PC-3 (cell line): ENCODE measurements around the gene LOX. TPM values are rescaled to one million over a fixed set of nuclear protein-coding genes. Genes with fewer than 3 reads are reported as not detected.

Experiments
- ATAC-seq: fragments of 200-7000 bp; cut with Tn5 transposase; 2 replicates; pipeline ENCODE4 v1.9.1; 2020; ENCODE audit warnings: mild to moderate bottlenecking, moderate library complexity
- BruUV-seq: library from RNA; stranded (reverse); fragments of 400-500 nt; replicated peaks from 2 replicates; lab custom pipeline; 2021; lab: Mats Ljungman, UMichigan
- CTCF ChIA-PET: fragments of 300-600 bp; sonication (Branson Sonifier 250); formaldehyde crosslinking; loops from one replicate; lab custom pipeline; 2022; ENCODE audit warnings: antibody characterized with exemption; lab: Charles Lee
- POLR2A ChIA-PET: fragments of 300-600 bp; sonication (Branson Sonifier 250); formaldehyde crosslinking; loops from one replicate; lab custom pipeline; 2022; ENCODE audit warnings: antibody characterized with exemption; ENCODE audit not compliant: unreplicated experiment; lab: Charles Lee
- DNase-seq: peaks from one replicate; pipeline ENCODE4 v3.0.0-alpha.2; 2015
- H2AFZ ChIP-seq: fragments of 300-600 bp; sonication (generic); 2 replicates; pipeline ENCODE4 v1.6.0; 2016; ENCODE audit warnings: antibody characterized with exemption, low read length
- H3F3A ChIP-seq: fragments of 300-600 bp; sonication (generic); one replicate; pipeline ENCODE4 v1.6.0; 2017; ENCODE audit warnings: antibody characterized with exemption, low read length, control low read depth, mild to moderate bottlenecking; ENCODE audit not compliant: unreplicated experiment
- H3K27ac ChIP-seq: fragments of 300-600 bp; sonication (generic); 2 replicates; pipeline ENCODE4 v1.5.1; 2016; ENCODE audit warnings: mild to moderate bottlenecking, low read length
- H3K27me3 ChIP-seq: fragments of 300-600 bp; sonication (generic); 2 replicates; pipeline ENCODE4 v1.6.1; 2016; ENCODE audit warnings: low read length, mixed read lengths
- H3K36me3 ChIP-seq: fragments of 300-600 bp; sonication (generic); 2 replicates; pipeline ENCODE4 v1.6.1; 2016; ENCODE audit warnings: low read depth, mixed run types, low read length, mixed read lengths
- H3K4me1 ChIP-seq: fragments of 300-600 bp; sonication (generic); 2 replicates; pipeline ENCODE4 v1.5.1; 2016; ENCODE audit warnings: low read length; ENCODE audit not compliant: insufficient read depth
- H3K4me2 ChIP-seq: fragments of 300-600 bp; sonication (generic); 2 replicates; pipeline ENCODE4 v1.6.0; 2016; ENCODE audit warnings: low read length
- H3K4me3 ChIP-seq: fragments of 300-600 bp; sonication (generic); 2 replicates; pipeline ENCODE4 v1.5.1; 2016; ENCODE audit warnings: mild to moderate bottlenecking, low read length, mixed read lengths
- H3K79me2 ChIP-seq: fragments of 300-600 bp; sonication (generic); 2 replicates; pipeline ENCODE4 v1.6.1; 2017; ENCODE audit warnings: low read length, mixed read lengths
- H3K9ac ChIP-seq: fragments of 300-600 bp; sonication (generic); 2 replicates; pipeline ENCODE4 v1.6.0; 2016; ENCODE audit warnings: mild to moderate bottlenecking, low read length
- H3K9me2 ChIP-seq: fragments of 300-600 bp; sonication (generic); replicated peaks from 2 replicates; pipeline ENCODE4 v1.6.1; 2016; ENCODE audit warnings: mixed run types, low read length, mixed read lengths
- H3K9me3 ChIP-seq: fragments of 300-600 bp; sonication (generic); 2 replicates; pipeline ENCODE4 v1.6.1; 2016; ENCODE audit warnings: low read length, mixed read lengths
- H4K20me1 ChIP-seq: fragments of 300-600 bp; sonication (generic); 2 replicates; pipeline ENCODE4 v1.6.1; 2016; ENCODE audit warnings: low read length, mixed read lengths
- CTCF ChIP-seq: fragments of 300-600 bp; sonication (generic); conservative IDR thresholded peaks from 2 replicates; pipeline ENCODE4 v1.5.1; 2017; ENCODE audit warnings: antibody characterized with exemption, low read depth, mild to moderate bottlenecking, low read length
- EZH2 ChIP-seq: fragments of 300-600 bp; sonication (generic); IDR thresholded peaks from one replicate; pipeline ENCODE4 v1.6.1; 2017; ENCODE audit warnings: antibody characterized with exemption, mild to moderate bottlenecking, low read length; ENCODE audit not compliant: unreplicated experiment
- EZH2phosphoT487 ChIP-seq: fragments of 300-600 bp; sonication (generic); IDR thresholded peaks from 2 replicates; pipeline ENCODE4 v1.6.1; 2018; ENCODE audit warnings: mild to moderate bottlenecking, antibody characterized with exemption, low read length, borderline replicate concordance
- intact Hi-C: fragments of 100-400 bp; cut with micrococcal nuclease; formaldehyde crosslinking; loops from 2 replicates; pipeline ENCODE4 v1.9.0; 2023
- total RNA-seq: library from RNA; depleted of rRNA; stranded (reverse); fragments of >200 nt; gene quantifications from 2 replicates; pipeline ENCODE4 v1.2.3, GENCODE V29; 2014

LOX gene
- total RNA-seq, 1 experiment from 2014 or later = 0.18 TPM

GRCh38 chr5:122019919-122020590 lies 58.0 kb downstream of the LOX start:
- DNase-seq = no peak
- H3K27me3 ChIP-seq = no peaks in the 10 kb centered on the region
- no peaks in the 10 kb centered on the region for H3F3A ChIP-seq
- no peaks in the 10 kb centered on the region for H4K20me1 ChIP-seq
- TF ChIP-seq EZH2phosphoT487 (no peak), CTCF (no peak), EZH2 (no peak)
- H3K9me3 ChIP-seq = no peaks in the 10 kb centered on the region
- H3K9ac ChIP-seq = no peak overlapping the region
- CTCF ChIA-PET = no interaction called here
- POLR2A ChIA-PET = no interaction called here
- no peaks in the 10 kb centered on the region for H3K4me1 ChIP-seq
- H3K36me3 ChIP-seq = no peaks in the 10 kb centered on the region
- no peaks in the 10 kb centered on the region for H3K79me2 ChIP-seq
- no peak overlapping the region for H3K4me3 ChIP-seq
- intact Hi-C loops = no loop called here
- no peak overlapping the region for H2AFZ ChIP-seq
- no peak overlapping the region for H3K27ac ChIP-seq
- H3K9me2 ChIP-seq = no peaks in the 10 kb centered on the region
- no peak overlapping the region for H3K4me2 ChIP-seq
- no TSS peak for BruUV-seq
- no peak for ATAC-seq

- Histone ChIP-seq H2AFZ (no peak overlapping the region), H3K9ac (no peak overlapping the region), H3K4me3 (no peak overlapping the region), H3K79me2 (no peaks in the 10 kb centered on the region), H3K4me1 (no peaks in the 10 kb centered on the region), H4K20me1 (no peaks in the 10 kb centered on the region), H3K9me2 (no peaks in the 10 kb centered on the region), H3K9me3 (no peaks in the 10 kb centered on the region), H3F3A (no peaks in the 10 kb centered on the region), H3K27ac (no peak overlapping the region), H3K36me3 (no peaks in the 10 kb centered on the region), H3K27me3 (no peaks in the 10 kb centered on the region), H3K4me2 (no peak overlapping the region)
- TF ChIP-seq EZH2phosphoT487 = no peak
- no peak for TF ChIP-seq EZH2
- TF ChIP-seq CTCF = no peak
- BruUV-seq = no TSS peak
- intact Hi-C loops = no loop called here
- POLR2A ChIA-PET = no interaction called here
- ATAC-seq (no peak), DNase-seq (no peak)
- CTCF ChIA-PET = no interaction called here
Measured at GRCh38 chr5:122015471-122015870, 62.6 kb downstream of the LOX start.

- H3K9me2 ChIP-seq = no peaks in the 10 kb centered on the region
- no peaks in the 10 kb centered on the region for H3K79me2 ChIP-seq
- POLR2A ChIA-PET = no interaction called here
- no peaks in the 10 kb centered on the region for H3K36me3 ChIP-seq
- no peak overlapping the region for H3K9ac ChIP-seq
- no peaks in the 10 kb centered on the region for H3K9me3 ChIP-seq
- H3K4me2 ChIP-seq = no peak overlapping the region
- CTCF ChIA-PET = no interaction called here
- DNase-seq (no peak), ATAC-seq (no peak)
- H3K27ac ChIP-seq = no peak overlapping the region
- no peak overlapping the region for H3K4me3 ChIP-seq
- no peaks in the 10 kb centered on the region for H3K27me3 ChIP-seq
- no TSS peak for BruUV-seq
- TF ChIP-seq EZH2 (no peak), EZH2phosphoT487 (no peak), CTCF (no peak)
- H2AFZ ChIP-seq = no peak overlapping the region
- H3F3A ChIP-seq = no peaks in the 10 kb centered on the region
- no peaks in the 10 kb centered on the region for H3K4me1 ChIP-seq
- intact Hi-C loops = no loop called here
- no peaks in the 10 kb centered on the region for H4K20me1 ChIP-seq
Measured at GRCh38 chr5:122014236-122014935, 63.7 kb downstream of the LOX start.
